H1 (cell line): ENCODE data around the gene MAN2C1. TPM values are rescaled to one million over a fixed set of nuclear protein-coding genes. Genes with fewer than 3 reads are reported as not detected.

Experiments
- ASH2L ChIP-seq: fragments of 200-600, 300-600 bp; sonication (generic); IDR thresholded peaks from one replicate; pipeline ENCODE4 v1.7.1; 2017; ENCODE audit warnings: low read length
- BACH1 ChIP-seq: IDR thresholded peaks from 2 replicates; pipeline ENCODE4 v1.6.1; 2012; ENCODE audit warnings: low read length, improper control_type of control experiment
- FOSL1 ChIP-seq: IDR thresholded peaks from 2 replicates; pipeline ENCODE4 v1.6.1; 2011; ENCODE audit warnings: mild to moderate bottlenecking, low read depth, low read length, moderate library complexity; ENCODE audit not compliant: insufficient read depth
- HDAC6 ChIP-seq: IDR thresholded peaks from one replicate; pipeline ENCODE4 v1.7.1; 2012; ENCODE audit warnings: low read depth, mild to moderate bottlenecking, inconsistent platforms, low read length, moderate library complexity
- KDM1A ChIP-seq: fragments of 200-600, 300-600 bp; sonication (generic); IDR thresholded peaks from 2 replicates; pipeline ENCODE4 v1.7.1; 2016; ENCODE audit warnings: mild to moderate bottlenecking, low read length, borderline replicate concordance
- MAFK ChIP-seq: IDR thresholded peaks from 2 replicates; pipeline ENCODE4 v1.6.1; 2012; ENCODE audit warnings: low read depth, mild to moderate bottlenecking, improper control_type of control experiment, low read length
- NRF1 ChIP-seq: IDR thresholded peaks from 2 replicates; pipeline ENCODE4 v1.6.1; 2011; ENCODE audit warnings: mild to moderate bottlenecking, low read depth, low read length, improper control_type of control experiment
- TBP ChIP-seq: IDR thresholded peaks from 2 replicates; pipeline ENCODE4 v1.6.1; 2011; ENCODE audit warnings: low read depth, low read length, improper control_type of control experiment
- TEAD4 ChIP-seq: IDR thresholded peaks from 2 replicates; pipeline ENCODE4 v1.6.1; 2012; ENCODE audit warnings: low read depth, low read length, inconsistent platforms, mixed read lengths
- polyA plus RNA-seq, 7 experiments: library from polyadenylated mRNA; depleted of rRNA in 3 of 7; stranded (reverse) in 5 of 7; unstranded in 2 of 7; fragments of >200 nt in 5 of 7; fragments of 200-250 nt in 2 of 7; gene quantifications; 1 replicate in 5 of 7; 2 replicates in 1 of 7; 4 replicates in 1 of 7; pipeline versions ENCODE4 v1.2.1 to v1.2.3, GENCODE V29; 2011 to 2013; ENCODE audit warnings: missing spikeins in 2 of 7, mixed read lengths in 2 of 7
- total RNA-seq: library from RNA; stranded (reverse); fragmentation: NEBNext Ultra II Directional; extraction: Animal tissue kit (Norgen Biotek cat#: 25700); gene quantifications from 2 replicates; pipeline ENCODE4 v1.2.1, GENCODE V29; 2021
- TF ChIP-seq, protein P1 (sequence below): fragments of 300-600 bp; sonication (generic); IDR thresholded peaks from 2 replicates; pipeline ENCODE4 v1.7.1; 2012; ENCODE audit warnings: low read length, moderate library complexity, mild to moderate bottlenecking, inconsistent platforms; ENCODE audit not compliant: insufficient replicate concordance

Gene MAN2C1
- total and polyA plus RNA-seq, 2 of the 8 experiments (the other 6 are each of a cell fraction or from before 2014, with no cell fraction given) = 56.3 to 88.9 TPM

DNA sequence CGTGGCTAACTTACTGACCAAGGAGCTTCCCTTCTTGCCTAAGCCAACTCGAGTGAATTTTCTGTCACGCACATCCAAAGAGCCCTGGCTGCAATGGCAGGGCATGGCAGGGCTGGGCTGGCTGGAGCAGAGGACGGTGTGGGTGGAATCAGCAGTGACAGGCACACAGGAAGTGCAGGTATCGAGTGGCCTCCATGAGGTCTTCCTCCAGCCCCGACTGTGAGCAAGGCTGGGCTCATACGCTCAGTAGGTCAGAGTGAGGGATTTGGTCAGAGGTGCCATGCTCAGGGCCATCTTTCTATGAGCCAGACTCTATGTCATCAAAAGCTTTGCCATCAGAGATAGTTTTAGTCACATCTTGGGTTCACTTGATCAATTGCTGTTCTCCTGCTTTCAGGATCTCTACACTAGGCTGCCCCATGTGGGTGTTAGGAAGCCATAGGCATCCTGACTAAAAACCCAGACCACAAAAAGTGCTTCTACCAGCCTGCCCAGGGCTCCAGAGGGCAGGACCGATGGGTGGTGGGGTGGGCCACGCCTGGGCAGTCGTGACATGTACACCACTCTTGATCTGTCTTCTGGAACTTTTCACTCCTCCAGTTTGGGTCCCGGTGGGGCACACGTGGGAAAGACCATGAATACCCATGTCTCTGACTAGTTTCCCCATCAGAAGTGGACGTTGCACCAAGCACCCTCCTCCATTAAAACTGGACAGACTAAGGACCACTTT, 55.1 kb downstream of the MAN2C1 start (continued):
- TF ChIP-seq, protein P1, sequence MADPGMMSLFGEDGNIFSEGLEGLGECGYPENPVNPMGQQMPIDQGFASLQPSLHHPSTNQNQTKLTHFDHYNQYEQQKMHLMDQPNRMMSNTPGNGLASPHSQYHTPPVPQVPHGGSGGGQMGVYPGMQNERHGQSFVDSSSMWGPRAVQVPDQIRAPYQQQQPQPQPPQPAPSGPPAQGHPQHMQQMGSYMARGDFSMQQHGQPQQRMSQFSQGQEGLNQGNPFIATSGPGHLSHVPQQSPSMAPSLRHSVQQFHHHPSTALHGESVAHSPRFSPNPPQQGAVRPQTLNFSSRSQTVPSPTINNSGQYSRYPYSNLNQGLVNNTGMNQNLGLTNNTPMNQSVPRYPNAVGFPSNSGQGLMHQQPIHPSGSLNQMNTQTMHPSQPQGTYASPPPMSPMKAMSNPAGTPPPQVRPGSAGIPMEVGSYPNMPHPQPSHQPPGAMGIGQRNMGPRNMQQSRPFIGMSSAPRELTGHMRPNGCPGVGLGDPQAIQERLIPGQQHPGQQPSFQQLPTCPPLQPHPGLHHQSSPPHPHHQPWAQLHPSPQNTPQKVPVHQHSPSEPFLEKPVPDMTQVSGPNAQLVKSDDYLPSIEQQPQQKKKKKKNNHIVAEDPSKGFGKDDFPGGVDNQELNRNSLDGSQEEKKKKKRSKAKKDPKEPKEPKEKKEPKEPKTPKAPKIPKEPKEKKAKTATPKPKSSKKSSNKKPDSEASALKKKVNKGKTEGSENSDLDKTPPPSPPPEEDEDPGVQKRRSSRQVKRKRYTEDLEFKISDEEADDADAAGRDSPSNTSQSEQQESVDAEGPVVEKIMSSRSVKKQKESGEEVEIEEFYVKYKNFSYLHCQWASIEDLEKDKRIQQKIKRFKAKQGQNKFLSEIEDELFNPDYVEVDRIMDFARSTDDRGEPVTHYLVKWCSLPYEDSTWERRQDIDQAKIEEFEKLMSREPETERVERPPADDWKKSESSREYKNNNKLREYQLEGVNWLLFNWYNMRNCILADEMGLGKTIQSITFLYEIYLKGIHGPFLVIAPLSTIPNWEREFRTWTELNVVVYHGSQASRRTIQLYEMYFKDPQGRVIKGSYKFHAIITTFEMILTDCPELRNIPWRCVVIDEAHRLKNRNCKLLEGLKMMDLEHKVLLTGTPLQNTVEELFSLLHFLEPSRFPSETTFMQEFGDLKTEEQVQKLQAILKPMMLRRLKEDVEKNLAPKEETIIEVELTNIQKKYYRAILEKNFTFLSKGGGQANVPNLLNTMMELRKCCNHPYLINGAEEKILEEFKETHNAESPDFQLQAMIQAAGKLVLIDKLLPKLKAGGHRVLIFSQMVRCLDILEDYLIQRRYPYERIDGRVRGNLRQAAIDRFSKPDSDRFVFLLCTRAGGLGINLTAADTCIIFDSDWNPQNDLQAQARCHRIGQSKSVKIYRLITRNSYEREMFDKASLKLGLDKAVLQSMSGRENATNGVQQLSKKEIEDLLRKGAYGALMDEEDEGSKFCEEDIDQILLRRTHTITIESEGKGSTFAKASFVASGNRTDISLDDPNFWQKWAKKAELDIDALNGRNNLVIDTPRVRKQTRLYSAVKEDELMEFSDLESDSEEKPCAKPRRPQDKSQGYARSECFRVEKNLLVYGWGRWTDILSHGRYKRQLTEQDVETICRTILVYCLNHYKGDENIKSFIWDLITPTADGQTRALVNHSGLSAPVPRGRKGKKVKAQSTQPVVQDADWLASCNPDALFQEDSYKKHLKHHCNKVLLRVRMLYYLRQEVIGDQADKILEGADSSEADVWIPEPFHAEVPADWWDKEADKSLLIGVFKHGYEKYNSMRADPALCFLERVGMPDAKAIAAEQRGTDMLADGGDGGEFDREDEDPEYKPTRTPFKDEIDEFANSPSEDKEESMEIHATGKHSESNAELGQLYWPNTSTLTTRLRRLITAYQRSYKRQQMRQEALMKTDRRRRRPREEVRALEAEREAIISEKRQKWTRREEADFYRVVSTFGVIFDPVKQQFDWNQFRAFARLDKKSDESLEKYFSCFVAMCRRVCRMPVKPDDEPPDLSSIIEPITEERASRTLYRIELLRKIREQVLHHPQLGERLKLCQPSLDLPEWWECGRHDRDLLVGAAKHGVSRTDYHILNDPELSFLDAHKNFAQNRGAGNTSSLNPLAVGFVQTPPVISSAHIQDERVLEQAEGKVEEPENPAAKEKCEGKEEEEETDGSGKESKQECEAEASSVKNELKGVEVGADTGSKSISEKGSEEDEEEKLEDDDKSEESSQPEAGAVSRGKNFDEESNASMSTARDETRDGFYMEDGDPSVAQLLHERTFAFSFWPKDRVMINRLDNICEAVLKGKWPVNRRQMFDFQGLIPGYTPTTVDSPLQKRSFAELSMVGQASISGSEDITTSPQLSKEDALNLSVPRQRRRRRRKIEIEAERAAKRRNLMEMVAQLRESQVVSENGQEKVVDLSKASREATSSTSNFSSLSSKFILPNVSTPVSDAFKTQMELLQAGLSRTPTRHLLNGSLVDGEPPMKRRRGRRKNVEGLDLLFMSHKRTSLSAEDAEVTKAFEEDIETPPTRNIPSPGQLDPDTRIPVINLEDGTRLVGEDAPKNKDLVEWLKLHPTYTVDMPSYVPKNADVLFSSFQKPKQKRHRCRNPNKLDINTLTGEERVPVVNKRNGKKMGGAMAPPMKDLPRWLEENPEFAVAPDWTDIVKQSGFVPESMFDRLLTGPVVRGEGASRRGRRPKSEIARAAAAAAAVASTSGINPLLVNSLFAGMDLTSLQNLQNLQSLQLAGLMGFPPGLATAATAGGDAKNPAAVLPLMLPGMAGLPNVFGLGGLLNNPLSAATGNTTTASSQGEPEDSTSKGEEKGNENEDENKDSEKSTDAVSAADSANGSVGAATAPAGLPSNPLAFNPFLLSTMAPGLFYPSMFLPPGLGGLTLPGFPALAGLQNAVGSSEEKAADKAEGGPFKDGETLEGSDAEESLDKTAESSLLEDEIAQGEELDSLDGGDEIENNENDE = no peak
- TF ChIP-seq ASH2L (no peak), TBP (no peak), KDM1A (no peak), HDAC6 (no peak), BACH1 (no peak), MAFK (no peak), TEAD4 (no peak), FOSL1 (no peak), NRF1 (no peak)
- TF ChIP-seq, all 59 proteins: peak for 0
